Stimulated activated memory B cell treated with anti-CD40 and anti-IgM and Interleukin-4, amounts not matched to agents 10 μg/mL and 1 μg/mL and 100 μg/mL, for 72 hours (primary cell): ENCODE measurements around the gene ARHGEF10L.

Experiments used
- ATAC-seq: fragments of 150-1000 bp; cut with Tn5 transposase; 2 replicates; pipeline ENCODE4 v1.10.0; 2021
- H3K27ac Mint-ChIP-seq: one replicate; pipeline ENCODE4 v1.8.0; 2022; ENCODE audit warnings: mild to moderate bottlenecking, mixed read lengths
- H3K27me3 Mint-ChIP-seq: one replicate; pipeline ENCODE4 v1.8.0; 2022; ENCODE audit warnings: mixed read lengths
- H3K36me3 Mint-ChIP-seq: one replicate; pipeline ENCODE4 v1.8.0; 2022; ENCODE audit warnings: mixed read lengths
- H3K4me1 Mint-ChIP-seq: one replicate; pipeline ENCODE4 v1.8.0; 2022; ENCODE audit warnings: mixed read lengths
- H3K4me3 Mint-ChIP-seq: one replicate; pipeline ENCODE4 v1.8.0; 2022; ENCODE audit warnings: mild to moderate bottlenecking, moderate library complexity, mixed read lengths
- H3K9me3 Mint-ChIP-seq: one replicate; pipeline ENCODE4 v1.8.0; 2022; ENCODE audit warnings: mixed read lengths

The ARHGEF10L gene

DNA sequence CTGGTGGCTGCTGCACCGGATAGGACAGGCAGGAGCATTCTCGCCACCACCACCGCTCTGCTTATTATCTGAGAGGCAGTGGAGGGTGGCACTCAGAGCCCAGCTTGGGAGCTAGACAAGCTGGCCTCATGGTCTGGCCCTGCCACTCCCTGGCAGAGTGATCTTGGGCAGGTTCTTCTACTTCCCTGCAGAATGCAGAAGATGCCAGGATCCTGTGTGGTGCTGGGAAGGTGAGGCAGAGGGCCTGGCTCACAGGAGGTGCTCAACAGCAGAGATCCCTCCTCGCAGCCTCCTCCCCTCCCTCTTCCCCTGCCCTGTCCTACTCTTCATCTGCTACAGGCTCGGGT, 60.4 kb downstream of the ARHGEF10L start:
- Mint-ChIP-seq H3K9me3 (no peaks in the 10 kb centered on the region), H3K36me3 (no peaks in the 10 kb centered on the region)
- peak; percentile 10 for ATAC-seq

DNA sequence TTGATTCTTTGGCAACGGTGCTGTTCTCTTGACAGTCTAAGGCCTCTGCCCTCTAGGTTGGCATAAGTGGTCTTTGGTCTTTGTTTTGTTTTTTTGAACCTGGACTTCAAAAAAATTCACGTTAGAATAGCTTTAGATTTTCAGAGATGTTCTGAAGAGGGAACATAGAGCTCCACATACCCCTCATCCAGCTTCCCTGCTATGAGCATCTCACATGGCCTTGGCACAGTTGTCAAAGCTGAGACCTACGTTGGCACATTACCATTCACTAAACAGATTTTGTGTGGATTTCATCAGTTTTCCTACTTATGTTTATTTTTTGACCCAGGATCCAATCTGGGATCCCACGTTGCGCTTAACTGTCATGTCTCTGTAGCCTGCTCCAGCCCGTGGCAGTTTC, 60.8 kb downstream of the ARHGEF10L start:
- Mint-ChIP-seq H3K36me3 (no peaks in the 10 kb centered on the region), H3K4me1 (peaks cover 4% of the 10 kb centered on the region), H3K4me3 (no peak overlapping the region), H3K9me3 (no peaks in the 10 kb centered on the region), H3K27ac (no peak overlapping the region), H3K27me3 (peaks cover 23% of the 10 kb centered on the region)
- no peak for ATAC-seq

More for the DNA sequence above, 60.4 kb downstream of the ARHGEF10L start:
- no peak overlapping the region for H3K4me3 Mint-ChIP-seq
- H3K27me3 Mint-ChIP-seq = peaks cover 23% of the 10 kb centered on the region
- H3K27ac Mint-ChIP-seq = no peak overlapping the region
- H3K4me1 Mint-ChIP-seq = peaks cover 5% of the 10 kb centered on the region

DNA sequence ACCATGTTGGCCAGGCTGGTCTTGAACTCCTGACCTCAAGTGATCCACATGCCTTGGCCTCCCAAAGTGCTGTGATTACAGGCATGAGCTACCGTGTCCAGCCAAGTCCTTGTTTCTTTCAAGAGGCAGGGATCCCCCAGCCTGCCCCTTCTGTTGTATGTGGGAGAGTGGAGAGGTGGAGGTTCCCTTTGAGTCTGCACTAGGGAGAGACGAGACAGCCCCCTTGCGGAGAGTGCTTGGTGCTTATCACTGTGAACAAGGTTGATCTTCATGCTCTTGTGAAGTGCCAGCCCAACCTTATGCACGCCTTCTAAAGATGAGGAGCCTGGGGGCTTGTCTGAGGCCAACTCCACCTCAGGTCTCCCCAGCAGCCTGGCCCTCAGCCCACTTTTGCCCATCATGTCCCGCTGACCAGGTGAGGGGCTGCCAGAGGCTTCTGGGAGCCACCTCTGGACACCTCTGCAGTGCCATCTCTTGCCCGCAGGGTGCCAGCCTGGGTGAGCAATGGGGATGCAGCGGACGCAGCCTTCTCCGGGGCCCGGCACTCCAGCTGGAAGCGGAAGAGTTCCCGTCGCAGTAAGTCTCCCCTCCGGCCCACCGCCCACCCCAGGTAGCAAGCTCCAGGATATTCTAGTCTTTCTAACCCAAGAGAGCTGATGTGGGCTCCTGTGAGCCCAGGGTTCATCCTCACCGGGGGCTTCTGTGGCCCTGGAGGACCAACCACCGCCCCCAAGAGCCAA, 62.3 kb downstream of the ARHGEF10L start:
- Mint-ChIP-seq H3K4me3 (no peak overlapping the region), H3K27ac (no peak overlapping the region), H3K36me3 (no peaks in the 10 kb centered on the region), H3K9me3 (no peaks in the 10 kb centered on the region), H3K27me3 (peaks cover 15% of the 10 kb centered on the region), H3K4me1 (no peaks in the 10 kb centered on the region)
- ATAC-seq = no peak

DNA sequence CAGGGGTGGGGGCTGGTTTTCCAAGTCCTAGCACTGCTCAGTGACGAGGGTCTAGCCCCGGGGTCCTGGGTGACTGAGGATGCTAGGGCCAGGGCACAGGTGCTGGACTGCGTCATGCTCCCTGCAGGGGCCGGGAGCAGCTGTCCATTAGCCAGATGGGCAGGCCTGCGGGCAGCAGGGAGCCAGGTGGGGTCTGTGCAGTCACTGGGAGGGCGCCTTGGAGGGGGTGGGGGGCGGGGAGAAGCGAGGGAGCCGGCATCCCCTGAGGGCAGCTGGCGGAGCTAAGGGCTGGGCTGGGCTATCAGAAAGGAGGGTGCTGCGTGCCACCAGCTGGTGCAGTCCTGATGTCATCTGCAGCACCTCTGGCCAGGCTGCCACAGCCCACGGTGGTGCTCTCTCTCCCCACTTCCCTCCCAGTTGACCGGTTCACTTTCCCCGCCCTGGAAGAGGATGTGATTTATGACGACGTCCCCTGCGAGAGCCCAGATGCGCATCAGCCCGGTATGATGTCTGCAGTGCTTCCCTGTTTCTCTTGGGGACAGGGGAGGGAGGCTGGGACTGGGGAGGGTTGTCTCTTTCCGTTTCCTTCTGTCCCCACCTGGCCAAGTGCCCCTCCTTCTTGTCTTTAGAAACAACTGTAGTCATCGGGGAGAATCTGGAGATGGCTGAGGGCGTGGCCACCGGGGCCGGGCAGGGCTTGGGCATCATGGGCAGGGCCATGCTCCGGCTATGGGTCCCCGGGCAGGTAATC, 63.8 kb downstream of the ARHGEF10L start:
- H3K4me1 Mint-ChIP-seq = no peaks in the 10 kb centered on the region
- H3K27me3 Mint-ChIP-seq = peaks cover 15% of the 10 kb centered on the region
- no peak overlapping the region for H3K4me3 Mint-ChIP-seq
- no peak for ATAC-seq
- no peaks in the 10 kb centered on the region for H3K36me3 Mint-ChIP-seq
- H3K27ac Mint-ChIP-seq = no peak overlapping the region
- H3K9me3 Mint-ChIP-seq = no peaks in the 10 kb centered on the region

DNA sequence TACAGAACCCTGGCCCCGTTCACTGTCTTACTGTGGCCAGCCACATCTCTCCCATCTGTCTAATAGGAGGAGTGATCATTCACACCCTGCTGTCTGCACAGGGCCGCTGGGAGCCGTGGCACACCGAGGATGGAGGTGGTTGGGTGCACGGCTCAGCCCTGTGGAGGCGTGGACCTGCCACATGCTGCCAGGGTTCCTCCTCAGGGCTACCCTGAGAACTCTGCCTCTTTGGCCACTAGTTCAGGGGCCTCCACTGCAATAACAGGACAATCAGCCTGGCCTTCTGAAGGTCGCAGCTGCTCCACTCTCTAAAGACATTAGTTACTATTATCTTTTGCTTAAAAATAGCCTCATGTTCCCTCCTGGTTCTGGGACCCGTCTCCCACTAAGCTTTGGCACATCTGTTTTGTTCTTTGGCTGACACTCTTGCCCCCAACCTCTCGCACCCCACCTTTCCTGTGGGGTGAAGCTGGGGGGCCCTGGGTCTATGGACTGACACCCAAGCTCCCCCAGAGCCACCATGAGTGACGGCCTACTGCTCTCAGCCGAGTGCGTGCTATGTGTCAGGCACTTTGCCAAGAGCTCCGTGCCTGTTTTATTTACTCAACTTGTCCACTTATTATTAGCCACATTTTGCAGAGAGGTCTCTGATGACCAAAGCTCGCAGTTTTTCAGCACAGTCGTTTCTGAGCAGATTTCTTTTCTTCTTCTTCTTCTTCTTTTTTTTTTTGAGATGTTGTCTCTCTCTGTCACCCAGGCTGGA, 66.3 kb downstream of the ARHGEF10L start:
- Mint-ChIP-seq H3K36me3 (no peaks in the 10 kb centered on the region), H3K27me3 (peaks cover 15% of the 10 kb centered on the region), H3K4me1 (no peaks in the 10 kb centered on the region), H3K4me3 (no peak overlapping the region), H3K9me3 (no peaks in the 10 kb centered on the region), H3K27ac (no peak overlapping the region)
- ATAC-seq = no peak

DNA sequence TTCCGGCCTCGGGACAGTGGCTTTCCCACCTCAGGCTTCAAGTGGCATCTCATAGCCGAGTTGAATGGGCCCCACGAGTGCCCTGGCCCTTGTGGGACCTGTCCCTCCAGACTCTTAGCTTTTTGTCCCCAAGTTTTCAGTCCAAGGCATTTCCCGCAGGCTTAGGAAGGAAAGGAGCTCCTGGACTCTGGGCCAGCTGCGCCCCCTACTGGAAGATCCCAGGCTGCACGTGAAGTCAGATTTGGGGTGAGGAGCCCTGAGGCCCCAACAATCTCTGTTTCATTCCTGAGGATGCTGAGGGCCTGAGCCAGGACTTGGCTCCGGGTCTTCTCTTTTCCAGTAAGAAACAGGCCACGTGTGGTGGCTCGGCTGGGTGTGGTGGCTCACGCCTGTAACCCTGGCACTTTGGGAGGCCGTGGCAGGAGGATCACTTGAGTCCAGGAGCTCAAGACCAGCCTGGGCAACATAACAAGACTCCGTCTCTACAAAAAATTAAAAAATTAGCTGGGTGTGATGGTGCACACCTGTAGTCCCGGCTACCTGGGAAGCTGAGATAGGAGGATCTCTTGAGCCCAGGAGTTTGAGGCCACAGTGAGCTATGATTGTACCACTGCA, 67.4 kb downstream of the ARHGEF10L start:
- Mint-ChIP-seq H3K4me3 (no peak overlapping the region), H3K27ac (no peak overlapping the region), H3K9me3 (no peaks in the 10 kb centered on the region), H3K36me3 (no peaks in the 10 kb centered on the region), H3K4me1 (no peaks in the 10 kb centered on the region), H3K27me3 (peaks cover 12% of the 10 kb centered on the region)
- no peak for ATAC-seq

DNA sequence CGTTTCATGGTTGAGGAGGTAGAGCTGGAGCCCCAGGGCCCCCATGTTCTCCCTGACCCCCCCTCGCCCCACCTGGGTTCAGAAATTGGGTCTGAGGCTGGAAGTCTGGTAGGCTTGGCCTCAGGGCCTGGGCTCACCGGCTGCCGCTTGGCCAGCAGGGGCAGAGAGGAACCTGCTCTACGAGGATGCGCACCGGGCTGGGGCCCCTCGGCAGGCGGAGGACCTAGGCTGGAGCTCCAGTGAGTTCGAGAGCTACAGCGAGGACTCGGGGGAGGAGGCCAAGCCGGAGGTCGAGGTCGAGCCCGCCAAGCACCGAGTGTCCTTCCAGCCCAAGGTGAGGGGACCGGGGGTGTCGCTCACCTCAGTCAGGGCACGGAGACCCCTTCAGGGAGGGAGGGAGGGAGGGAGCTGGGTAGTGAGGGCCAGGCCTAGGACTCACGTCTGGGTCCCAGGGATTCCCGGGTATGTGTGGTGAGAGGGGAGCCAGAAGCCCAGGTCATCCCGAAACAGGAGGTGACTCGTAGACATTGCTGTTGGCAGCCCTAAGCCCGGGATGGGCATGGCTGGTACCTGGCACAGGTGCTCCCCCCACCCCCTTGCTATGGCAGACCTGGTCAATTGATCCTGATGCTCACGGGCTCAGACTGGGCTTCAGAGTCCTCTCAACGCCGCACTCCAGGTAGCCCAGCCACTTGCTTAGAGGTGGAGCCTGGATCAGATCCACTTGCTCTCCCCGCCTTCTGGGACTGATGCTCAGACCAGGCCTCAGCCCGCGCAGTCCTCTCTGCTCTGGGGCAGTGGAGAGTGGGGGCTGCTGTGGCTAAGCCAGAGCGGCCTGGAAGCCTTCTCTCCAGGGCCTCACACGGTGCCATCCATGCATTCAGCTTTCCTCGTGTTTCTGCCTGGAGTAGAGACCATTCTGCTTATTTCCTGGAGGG, 68.4 kb downstream of the ARHGEF10L start:
- no peak for ATAC-seq

DNA sequence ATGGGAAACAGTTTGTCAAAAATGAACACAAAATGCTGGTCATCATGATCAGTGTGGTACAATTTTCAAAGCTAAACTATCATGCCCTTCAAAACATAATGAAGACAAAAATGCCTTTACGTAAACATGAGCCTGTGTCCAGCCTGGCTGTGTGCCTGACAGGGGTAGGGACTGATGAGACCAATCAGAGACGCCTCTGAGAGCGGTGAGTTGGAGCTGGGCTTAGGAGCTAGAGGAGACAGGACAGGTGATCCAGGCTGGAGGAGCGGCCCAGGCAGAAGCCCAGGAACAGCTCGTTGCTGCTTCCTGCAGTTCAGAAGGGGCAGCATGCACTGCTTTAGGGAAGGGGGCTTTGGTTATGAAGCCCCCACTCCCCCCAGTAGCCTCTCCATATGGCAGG, 70.0 kb downstream of the ARHGEF10L start:
- no peaks in the 10 kb centered on the region for H3K27me3 Mint-ChIP-seq
- no peak overlapping the region for H3K27ac Mint-ChIP-seq
- ATAC-seq = no peak
- no peak overlapping the region for H3K4me3 Mint-ChIP-seq
- H3K9me3 Mint-ChIP-seq = no peaks in the 10 kb centered on the region
- H3K36me3 Mint-ChIP-seq = no peaks in the 10 kb centered on the region
- H3K4me1 Mint-ChIP-seq = no peaks in the 10 kb centered on the region

More for the DNA sequence above, 68.4 kb downstream of the ARHGEF10L start:
- H3K36me3 Mint-ChIP-seq = no peaks in the 10 kb centered on the region
- no peaks in the 10 kb centered on the region for H3K9me3 Mint-ChIP-seq
- no peaks in the 10 kb centered on the region for H3K4me1 Mint-ChIP-seq
- H3K4me3 Mint-ChIP-seq = no peak overlapping the region
- H3K27ac Mint-ChIP-seq = no peak overlapping the region
- peaks cover 2% of the 10 kb centered on the region for H3K27me3 Mint-ChIP-seq

DNA sequence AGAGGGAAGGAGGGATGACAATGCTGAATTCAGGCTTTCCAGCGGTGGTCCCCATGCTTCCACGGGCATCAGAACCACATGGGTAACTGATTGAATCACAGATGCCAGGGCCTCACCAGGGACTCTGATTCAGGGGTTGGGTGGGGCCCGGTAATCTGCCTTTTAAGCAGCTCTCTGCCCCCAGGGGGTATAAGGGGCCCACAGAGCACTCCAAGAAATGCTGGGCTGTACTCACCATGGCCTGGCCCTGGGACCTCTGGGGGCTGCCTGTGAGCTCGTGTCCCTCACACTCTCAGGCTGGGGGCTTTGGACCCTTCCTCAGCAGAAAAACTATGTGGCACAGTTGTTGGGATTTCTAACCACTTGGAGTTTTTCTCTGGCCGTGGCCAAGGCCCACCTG, 70.6 kb downstream of the ARHGEF10L start:
- Mint-ChIP-seq H3K36me3 (no peaks in the 10 kb centered on the region), H3K9me3 (no peaks in the 10 kb centered on the region), H3K27me3 (no peaks in the 10 kb centered on the region), H3K4me1 (no peaks in the 10 kb centered on the region), H3K4me3 (no peak overlapping the region), H3K27ac (no peak overlapping the region)
- ATAC-seq = no peak

DNA sequence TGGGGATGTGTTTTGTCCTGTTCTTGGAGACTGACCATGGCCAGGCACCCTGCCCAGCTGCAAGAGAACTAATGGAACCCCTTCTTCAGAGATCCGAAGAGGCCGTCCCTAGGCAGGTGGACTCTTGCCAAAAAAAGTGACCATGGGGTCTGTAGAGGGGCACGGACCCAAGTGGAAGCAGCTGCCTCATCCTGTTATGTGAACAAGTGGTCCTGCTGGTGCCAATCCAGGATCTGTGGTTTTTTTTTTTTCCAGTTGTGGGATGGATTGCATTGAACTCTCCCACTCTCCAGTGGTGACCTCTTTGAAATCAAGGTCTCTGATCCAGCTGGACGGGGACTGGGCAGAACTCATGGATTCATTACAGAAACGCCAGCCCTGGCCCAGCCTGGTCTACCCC, 71.2 kb downstream of the ARHGEF10L start:
- no peak overlapping the region for H3K27ac Mint-ChIP-seq
- H3K4me3 Mint-ChIP-seq = no peak overlapping the region
- H3K27me3 Mint-ChIP-seq = no peaks in the 10 kb centered on the region
- H3K36me3 Mint-ChIP-seq = no peaks in the 10 kb centered on the region
- H3K9me3 Mint-ChIP-seq = no peaks in the 10 kb centered on the region
- H3K4me1 Mint-ChIP-seq = no peaks in the 10 kb centered on the region
- no peak for ATAC-seq

DNA sequence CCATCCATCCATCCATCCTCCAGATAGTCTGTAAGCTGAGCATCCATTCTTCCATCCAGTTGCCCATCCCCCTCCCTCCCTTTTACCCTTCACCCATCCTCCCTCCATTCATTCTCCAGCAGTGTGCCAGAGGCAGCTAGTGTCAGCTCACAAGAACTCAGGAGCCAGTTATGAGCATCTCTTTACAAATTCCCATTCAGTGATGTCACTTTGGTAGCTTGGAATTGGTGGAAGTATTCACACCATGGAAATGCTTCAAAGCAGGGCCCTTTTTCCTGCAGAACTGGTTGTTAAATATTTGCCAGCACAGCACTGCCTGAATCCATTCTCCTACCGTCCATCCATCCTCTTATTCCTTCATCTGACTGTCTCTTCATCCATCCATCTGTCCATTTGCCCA, 72.5 kb downstream of the ARHGEF10L start:
- Mint-ChIP-seq H3K27me3 (peaks cover 9% of the 10 kb centered on the region), H3K4me1 (no peaks in the 10 kb centered on the region), H3K4me3 (no peak overlapping the region), H3K9me3 (no peaks in the 10 kb centered on the region), H3K36me3 (no peaks in the 10 kb centered on the region), H3K27ac (no peak overlapping the region)
- no peak for ATAC-seq

DNA sequence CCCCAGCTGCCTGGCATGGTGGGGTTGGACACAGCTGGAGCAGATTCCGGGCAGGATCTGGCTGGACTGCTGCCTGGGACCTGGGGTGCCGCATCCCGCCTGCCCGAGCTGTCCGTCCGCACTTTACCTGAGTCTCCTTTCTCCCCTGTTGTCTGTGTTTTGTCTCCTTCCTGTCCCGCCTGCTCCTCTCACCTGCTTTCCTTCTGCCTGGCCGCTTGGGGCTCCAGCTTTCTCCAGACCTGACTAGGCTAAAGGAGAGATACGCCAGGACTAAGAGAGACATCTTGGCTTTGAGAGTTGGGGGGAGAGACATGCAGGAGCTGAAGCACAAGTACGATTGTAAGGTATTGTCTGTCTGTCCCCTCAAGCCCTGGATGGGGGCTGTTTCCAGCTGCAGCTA, 73.3 kb downstream of the ARHGEF10L start:
- Mint-ChIP-seq H3K27me3 (peaks cover 9% of the 10 kb centered on the region), H3K4me1 (no peaks in the 10 kb centered on the region), H3K4me3 (no peak overlapping the region), H3K9me3 (no peaks in the 10 kb centered on the region), H3K27ac (no peak overlapping the region), H3K36me3 (no peaks in the 10 kb centered on the region)
- ATAC-seq = no peak

DNA sequence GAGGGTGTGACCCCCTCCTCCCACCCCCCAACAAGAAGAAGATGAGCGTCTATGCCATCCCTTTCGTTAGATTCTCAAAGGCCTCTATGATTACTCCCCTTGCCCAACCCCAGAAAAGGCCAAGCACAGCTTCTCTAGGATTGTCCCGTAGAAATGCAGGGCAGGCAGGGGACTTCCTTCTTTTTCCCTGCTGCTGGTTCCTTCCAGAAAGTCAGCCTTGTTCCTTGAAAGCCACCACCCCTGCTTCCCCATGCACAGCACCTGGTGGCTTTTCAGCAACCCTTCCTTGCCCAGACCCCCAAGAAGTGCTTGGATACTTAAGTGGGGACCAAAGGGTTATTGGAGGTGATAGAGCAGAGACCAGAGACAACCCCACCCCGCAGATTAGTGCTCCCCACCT, 75.1 kb downstream of the ARHGEF10L start:
- Mint-ChIP-seq H3K27ac (no peak overlapping the region), H3K27me3 (peaks cover 23% of the 10 kb centered on the region), H3K36me3 (no peaks in the 10 kb centered on the region), H3K4me1 (no peaks in the 10 kb centered on the region), H3K4me3 (no peak overlapping the region), H3K9me3 (no peaks in the 10 kb centered on the region)
- no peak for ATAC-seq

DNA sequence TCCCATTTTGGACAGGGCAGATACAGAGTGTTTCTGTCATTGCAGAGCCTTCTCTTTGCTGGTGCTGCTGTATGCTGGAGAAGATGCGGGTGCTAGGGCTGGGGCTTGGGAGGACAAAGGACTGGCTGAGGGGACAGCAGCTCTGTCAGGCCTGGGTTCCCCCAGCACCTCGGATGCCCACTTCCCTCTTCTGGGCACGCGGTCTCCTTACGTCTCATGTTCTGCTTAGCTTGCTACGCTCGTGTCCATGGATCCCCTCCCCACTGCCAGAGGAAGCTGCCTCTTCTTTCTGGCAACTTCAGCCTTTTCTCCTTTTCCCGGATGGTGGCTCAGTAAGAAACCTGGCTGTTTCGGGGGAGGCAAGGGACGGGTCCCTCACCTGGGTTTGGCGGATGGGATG, 75.7 kb downstream of the ARHGEF10L start:
- Mint-ChIP-seq H3K4me3 (no peak overlapping the region), H3K27me3 (peaks cover 29% of the 10 kb centered on the region), H3K36me3 (no peaks in the 10 kb centered on the region), H3K4me1 (no peaks in the 10 kb centered on the region), H3K9me3 (no peaks in the 10 kb centered on the region), H3K27ac (no peak overlapping the region)
- no peak for ATAC-seq
